IMR-90 (cell line): ENCODE measurements around the gene MIR17HG. TPM values are rescaled to one million over a fixed set of nuclear protein-coding genes. Genes with fewer than 3 reads are reported as not detected.
"Not testable (repeated sequence)": the region's sequence is repeated elsewhere in the genome, so short reads cannot be mapped to it uniquely, and the experiment has no call there.

Experiments
- ATAC-seq: fragments of 200-7000 bp; cut with Tn5 transposase; 2 replicates; pipeline ENCODE4 v1.9.1; 2020; ENCODE audit warnings: low read depth, mild to moderate bottlenecking, moderate library complexity
- BruUV-seq: library from RNA; stranded (reverse); fragments of 400-500 nt; replicated peaks from 2 replicates; lab custom pipeline; 2021; lab: Mats Ljungman, UMichigan
- CTCF ChIA-PET: fragments of 300-600 bp; formaldehyde crosslinking; extraction: SDS; loops from one replicate; lab custom pipeline; 2021; ENCODE audit warnings: antibody characterized with exemption; lab: Yijun Ruan, JAX
- POLR2A ChIA-PET: fragments of 300-600 bp; sonication (Branson Sonifier 250); formaldehyde crosslinking; loops from one replicate; lab custom pipeline; 2022; ENCODE audit warnings: antibody characterized with exemption; ENCODE audit not compliant: unreplicated experiment; lab: Charles Lee
- DNase-seq: peaks from one replicate; pipeline ENCODE4 v3.0.0; 2013
- H2AFZ ChIP-seq: replicated peaks from 2 replicates; pipeline ENCODE3; 2013; ENCODE audit warnings: low read length, mild to moderate bottlenecking; ENCODE audit not compliant: poor library complexity
- H2AK5ac ChIP-seq: 2 replicates; pipeline ENCODE4 v1.6.1; 2013; ENCODE audit warnings: low read depth, low read length, inconsistent platforms
- H2AK9ac ChIP-seq: replicated peaks from 2 replicates; pipeline ENCODE3; 2013; ENCODE audit warnings: mild to moderate bottlenecking, low read depth, low read length, moderate library complexity; ENCODE audit not compliant: poor library complexity
- H2BK120ac ChIP-seq: 2 replicates; pipeline ENCODE4 v1.6.1; 2013; ENCODE audit warnings: low read depth, low read length, inconsistent platforms
- H2BK15ac ChIP-seq: 3 replicates; pipeline ENCODE4 v1.6.1; 2013; ENCODE audit warnings: low read depth, low read length, inconsistent platforms
- H2BK20ac ChIP-seq: 2 replicates; pipeline ENCODE4 v1.6.1; 2013; ENCODE audit warnings: low read depth, mild to moderate bottlenecking, inconsistent platforms, low read length, moderate library complexity
- H2BK5ac ChIP-seq: 2 replicates; pipeline ENCODE4 v1.6.1; 2013; ENCODE audit warnings: mild to moderate bottlenecking, low read depth, low read length, inconsistent platforms; ENCODE audit not compliant: poor library complexity, severe bottlenecking
- H3K14ac ChIP-seq: replicated peaks from 2 replicates; pipeline ENCODE4 v1.6.1; 2013; ENCODE audit warnings: low read depth, low read length, inconsistent platforms
- H3K18ac ChIP-seq: 2 replicates; pipeline ENCODE4 v1.6.1; 2013; ENCODE audit warnings: low read depth, low read length, control low read depth
- H3K23ac ChIP-seq: 2 replicates; pipeline ENCODE4 v1.6.1; 2013; ENCODE audit warnings: low read depth, low read length, inconsistent platforms
- H3K27ac ChIP-seq: 2 replicates; pipeline ENCODE4 v1.5.1; 2013; ENCODE audit warnings: mild to moderate bottlenecking, control low read depth, low read length; ENCODE audit not compliant: insufficient read depth
- H3K27me3 ChIP-seq: 2 replicates; pipeline ENCODE4 v1.6.1; 2013; ENCODE audit warnings: low read length; ENCODE audit not compliant: control insufficient read depth, insufficient read depth
- H3K36me3 ChIP-seq: 2 replicates; pipeline ENCODE4 v1.6.1; 2013; ENCODE audit warnings: low read length, mixed read lengths; ENCODE audit not compliant: control insufficient read depth, insufficient read depth
- H3K4ac ChIP-seq: 2 replicates; pipeline ENCODE4 v1.6.1; 2013; ENCODE audit warnings: low read depth, low read length, inconsistent platforms
- H3K4me1 ChIP-seq: 2 replicates; pipeline ENCODE4 v1.6.1; 2013; ENCODE audit warnings: low read length, mixed read lengths; ENCODE audit not compliant: control insufficient read depth, insufficient read depth
- H3K4me2 ChIP-seq: 2 replicates; pipeline ENCODE4 v1.6.1; 2013; ENCODE audit warnings: low read depth, mild to moderate bottlenecking, control low read depth, low read length, moderate library complexity
- H3K4me3 ChIP-seq: 2 replicates; pipeline ENCODE4 v1.5.1; 2013; ENCODE audit warnings: low read depth, mild to moderate bottlenecking, control low read depth, low read length, moderate library complexity; ENCODE audit not compliant: insufficient read depth
- H3K56ac ChIP-seq: 2 replicates; pipeline ENCODE4 v1.6.1; 2013; ENCODE audit warnings: low read length, inconsistent platforms; ENCODE audit not compliant: insufficient read depth; ENCODE audit errors: extremely low read depth
- H3K79me1 ChIP-seq, 2 experiments: 2 replicates each; pipeline ENCODE4 v1.6.1; 2013; ENCODE audit warnings: low read length in 2 of 2, inconsistent platforms in 1 of 2, low read depth in 1 of 2
- H3K9ac ChIP-seq: 2 replicates; pipeline ENCODE4 v1.6.1; 2013; ENCODE audit warnings: low read depth, low read length, control low read depth
- H3K9me1 ChIP-seq: 2 replicates; pipeline ENCODE4 v1.6.1; 2013; ENCODE audit warnings: low read length, inconsistent platforms; ENCODE audit not compliant: insufficient read depth
- H3K9me3 ChIP-seq: 2 replicates; pipeline ENCODE4 v1.6.1; 2013; ENCODE audit warnings: low read length; ENCODE audit not compliant: control insufficient read depth, insufficient read depth
- H4K20me1 ChIP-seq: 2 replicates; pipeline ENCODE4 v1.6.1; 2013; ENCODE audit warnings: low read length, inconsistent platforms; ENCODE audit not compliant: insufficient read depth
- H4K5ac ChIP-seq: 2 replicates; pipeline ENCODE4 v1.6.1; 2013; ENCODE audit warnings: mild to moderate bottlenecking, low read depth, low read length, control low read depth
- H4K8ac ChIP-seq, 2 experiments: 2 replicates each; pipeline ENCODE4 v1.6.1; 2013; ENCODE audit warnings: low read depth in 2 of 2, low read length in 2 of 2, control low read depth in 1 of 2, inconsistent platforms in 1 of 2
- H4K91ac ChIP-seq: 2 replicates; pipeline ENCODE4 v1.6.1; 2013; ENCODE audit warnings: low read depth, low read length, inconsistent platforms; ENCODE audit not compliant: insufficient read depth
- MAZ ChIP-seq: IDR thresholded peaks from 2 replicates; pipeline ENCODE4 v1.6.1; 2012; ENCODE audit warnings: low read depth, mild to moderate bottlenecking, low read length, improper control_type of control experiment, moderate library complexity, borderline replicate concordance
- POLR2A ChIP-seq: IDR thresholded peaks from 2 replicates; pipeline ENCODE4 v1.6.1; 2012; ENCODE audit warnings: mild to moderate bottlenecking, low read depth, low read length
- RAD21 ChIP-seq: IDR thresholded peaks from 2 replicates; pipeline ENCODE4 v1.6.1; 2012; ENCODE audit warnings: low read length, improper control_type of control experiment
- RFX5 ChIP-seq: IDR thresholded peaks from 2 replicates; pipeline ENCODE4 v1.8.0; 2012; ENCODE audit warnings: low read depth, mild to moderate bottlenecking, low read length, moderate library complexity
- SMC3 ChIP-seq: fragments of 150-350 bp; IDR thresholded peaks from 2 replicates; pipeline ENCODE4 v1.6.1; 2016; ENCODE audit warnings: low read depth, mild to moderate bottlenecking, antibody characterized with exemption, low read length, moderate library complexity
- WGBS, 2 experiments: methylation state at CpG; one replicate each; pipeline versions ENCODE4 v1.1.5 to v1.1.7; 2013; ENCODE audit warnings: missing lambda C conversion rate in 2 of 2; ENCODE audit not compliant: insufficient read length in 1 of 2; ENCODE audit errors: extremely low coverage in 2 of 2; 5-methylcytosine and 5-hydroxymethylcytosine counted together
- dilution Hi-C: fragments of 300-500 bp; cut with HindIII; formaldehyde crosslinking; loops from one replicate; pipeline ENCODE4 v1.14.3; 2018; ENCODE audit warnings: low sequenced_read_pairs; ENCODE audit not compliant: unreplicated experiment
- in situ Hi-C: fragments of 300-500 bp; cut with MboI; formaldehyde crosslinking; loops from 3 replicates; pipeline ENCODE4 v1.14.3; 2019; ENCODE audit warnings: low sequenced_read_pairs, inconsistent platforms, mixed read lengths
- intact Hi-C: fragments of 100-400 bp; cut with micrococcal nuclease; formaldehyde crosslinking; loops from 2 replicates; pipeline ENCODE4 v1.10.0; 2022
- polyA plus RNA-seq, 3 experiments: library from polyadenylated mRNA; depleted of rRNA; stranded (reverse); fragments of >200 nt; gene quantifications; 2 replicates each; pipeline ENCODE4 v1.2.3, GENCODE V29; 2012; ENCODE audit warnings: low replicate concordance in 1 of 3
- total RNA-seq: library from RNA; depleted of rRNA; stranded (reverse); fragments of >200 nt; gene quantifications from 2 replicates; pipeline ENCODE4 v1.2.3, GENCODE V29; 2012
- TF ChIP-seq, protein P1 (sequence below): conservative IDR thresholded peaks from 2 replicates; pipeline ENCODE4 v1.5.1; 2012; ENCODE audit warnings: mild to moderate bottlenecking, low read depth, low read length, improper control_type of control experiment

Gene MIR17HG
- total and polyA plus RNA-seq, 2 of the 4 experiments (the other 2 are of a cell fraction), result 0.77 to 3.0 TPM

DNA sequence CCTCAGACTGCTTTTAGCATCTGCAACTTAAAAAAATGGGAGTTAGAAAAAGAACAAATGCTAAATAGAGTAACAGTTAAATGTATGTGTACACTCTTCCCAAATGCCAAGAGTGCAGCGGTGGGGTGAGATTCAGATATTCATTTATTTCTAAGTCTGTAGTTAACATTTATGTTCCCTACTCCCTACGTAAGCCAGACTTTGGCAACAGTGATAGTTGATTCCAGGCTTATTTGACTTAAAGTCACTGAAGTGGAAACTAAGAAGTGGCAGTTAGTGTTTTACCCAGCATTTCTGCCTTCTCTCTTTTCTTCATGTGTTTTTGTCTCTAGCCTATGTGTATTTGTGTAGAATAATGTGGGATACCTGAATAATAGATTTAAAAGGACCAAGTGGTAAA is 4.5 kb downstream of the MIR17HG start:
- no peak for ATAC-seq
- TF ChIP-seq, protein P1, sequence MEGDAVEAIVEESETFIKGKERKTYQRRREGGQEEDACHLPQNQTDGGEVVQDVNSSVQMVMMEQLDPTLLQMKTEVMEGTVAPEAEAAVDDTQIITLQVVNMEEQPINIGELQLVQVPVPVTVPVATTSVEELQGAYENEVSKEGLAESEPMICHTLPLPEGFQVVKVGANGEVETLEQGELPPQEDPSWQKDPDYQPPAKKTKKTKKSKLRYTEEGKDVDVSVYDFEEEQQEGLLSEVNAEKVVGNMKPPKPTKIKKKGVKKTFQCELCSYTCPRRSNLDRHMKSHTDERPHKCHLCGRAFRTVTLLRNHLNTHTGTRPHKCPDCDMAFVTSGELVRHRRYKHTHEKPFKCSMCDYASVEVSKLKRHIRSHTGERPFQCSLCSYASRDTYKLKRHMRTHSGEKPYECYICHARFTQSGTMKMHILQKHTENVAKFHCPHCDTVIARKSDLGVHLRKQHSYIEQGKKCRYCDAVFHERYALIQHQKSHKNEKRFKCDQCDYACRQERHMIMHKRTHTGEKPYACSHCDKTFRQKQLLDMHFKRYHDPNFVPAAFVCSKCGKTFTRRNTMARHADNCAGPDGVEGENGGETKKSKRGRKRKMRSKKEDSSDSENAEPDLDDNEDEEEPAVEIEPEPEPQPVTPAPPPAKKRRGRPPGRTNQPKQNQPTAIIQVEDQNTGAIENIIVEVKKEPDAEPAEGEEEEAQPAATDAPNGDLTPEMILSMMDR, result no peak
- no peak for TF ChIP-seq SMC3
- TF ChIP-seq RAD21, result no peak
- TF ChIP-seq POLR2A, result no peak
- no peak for TF ChIP-seq RFX5
- TF ChIP-seq MAZ, result no peak
- H3K4me2 ChIP-seq, result no peak overlapping the region
- H3K27me3 ChIP-seq, result peaks cover 2% of the 10 kb centered on the region; the same call in 1 of the 2 replicates
- no peak overlapping the region for H3K23ac ChIP-seq
- BruUV-seq, result no TSS peak
- H3K4ac ChIP-seq, result no peak overlapping the region
- no peak for DNase-seq
- H4K20me1 ChIP-seq, result peaks cover 16% of the 10 kb centered on the region
- no peak overlapping the region for H4K5ac ChIP-seq
- peaks cover 15% of the 10 kb centered on the region for H3K36me3 ChIP-seq
- no peak overlapping the region for H3K14ac ChIP-seq
- intact Hi-C loops, result no loop called here
- H2AFZ ChIP-seq, result no peak overlapping the region
- H2BK5ac ChIP-seq, result no peak overlapping the region
- H4K91ac ChIP-seq, result no peak overlapping the region
- no peak overlapping the region for H2BK15ac ChIP-seq
- no peak overlapping the region for H2AK5ac ChIP-seq
- H3K18ac ChIP-seq, result no peak overlapping the region
- ChIA-PET CTCF (no interaction called here), POLR2A (no interaction called here)
- H3K9me1 ChIP-seq, result no peaks in the 10 kb centered on the region
- WGBS, 2 experiments, result no CpG with 5 or more reads among the region's 2 CpGs
- no peak overlapping the region for H3K27ac ChIP-seq
- H3K56ac ChIP-seq, result no peak overlapping the region
- dilution Hi-C loops, result no loop called here
- H3K9ac ChIP-seq, result no peak overlapping the region
- peaks cover 13 to 26% of the 10 kb centered on the region in 2 experiments for H3K79me1 ChIP-seq
- no peak overlapping the region for H4K8ac ChIP-seq
- H2BK120ac ChIP-seq, result no peak overlapping the region
- in situ Hi-C loops, result no loop called here
- H3K9me3 ChIP-seq, result no peaks in the 10 kb centered on the region
- no peak overlapping the region for H2BK20ac ChIP-seq
- H3K4me3 ChIP-seq, result no peak overlapping the region
- no peak overlapping the region for H2AK9ac ChIP-seq
- H3K4me1 ChIP-seq, result peaks cover 3% of the 10 kb centered on the region

DNA sequence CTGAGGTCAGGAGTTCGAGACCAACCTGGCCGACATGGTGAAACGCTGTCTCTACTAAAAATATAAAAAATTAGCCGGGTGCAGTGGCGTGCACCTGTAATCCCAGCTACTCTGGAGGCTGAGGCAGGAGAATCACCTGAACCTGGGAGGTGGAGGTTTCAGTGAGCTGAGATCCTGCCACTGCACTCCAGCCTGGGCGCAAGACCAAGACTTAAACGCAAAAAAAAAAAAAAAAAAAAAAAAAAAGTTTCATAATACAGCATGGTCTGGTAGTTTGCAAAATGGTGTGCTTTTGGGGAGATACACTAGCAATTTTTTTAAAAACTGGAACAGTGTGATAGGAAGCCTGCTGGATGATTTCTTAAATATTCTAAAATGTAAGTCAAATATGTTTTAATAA is 5.4 kb downstream of the MIR17HG start:
- H3K18ac ChIP-seq, H2BK15ac ChIP-seq, H2AFZ ChIP-seq, H4K5ac ChIP-seq, dilution Hi-C loops, CTCF ChIA-PET, H3K27me3 ChIP-seq, H3K27ac ChIP-seq, DNase-seq, H2AK9ac ChIP-seq, H2BK120ac ChIP-seq, H3K23ac ChIP-seq, H3K14ac ChIP-seq, BruUV-seq, H3K4me3 ChIP-seq, H3K9ac ChIP-seq, H3K9me3 ChIP-seq, H3K4ac ChIP-seq, H2AK5ac ChIP-seq, H2BK20ac ChIP-seq, intact Hi-C loops, H3K4me1 ChIP-seq, H4K8ac ChIP-seq, H3K56ac ChIP-seq, H3K4me2 ChIP-seq, POLR2A ChIA-PET, ATAC-seq, H3K9me1 ChIP-seq, H2BK5ac ChIP-seq, in situ Hi-C loops, H4K91ac ChIP-seq: not testable (repeated sequence)
- WGBS, 2 experiments, result no CpG with 5 or more reads among the region's 7 CpGs
- H4K20me1 ChIP-seq, result peaks cover 16% of the 10 kb centered on the region
- peaks cover 15% of the 10 kb centered on the region for H3K36me3 ChIP-seq
- peaks cover 13 to 26% of the 10 kb centered on the region in 2 experiments for H3K79me1 ChIP-seq
